ENCODE results near the gene ETV2. TPM values are rescaled to one million over a fixed set of nuclear protein-coding genes. Genes with fewer than 3 reads are reported as not detected.
"Not testable (repeated sequence)": the region's sequence is repeated elsewhere in the genome, so short reads cannot be mapped to it uniquely, and the experiment has no call there.

ETV2 gene
- total RNA-seq: under 1 TPM in 2 of 4 donors, not detected in 2; 0.65 to 0.82 TPM

DNA sequence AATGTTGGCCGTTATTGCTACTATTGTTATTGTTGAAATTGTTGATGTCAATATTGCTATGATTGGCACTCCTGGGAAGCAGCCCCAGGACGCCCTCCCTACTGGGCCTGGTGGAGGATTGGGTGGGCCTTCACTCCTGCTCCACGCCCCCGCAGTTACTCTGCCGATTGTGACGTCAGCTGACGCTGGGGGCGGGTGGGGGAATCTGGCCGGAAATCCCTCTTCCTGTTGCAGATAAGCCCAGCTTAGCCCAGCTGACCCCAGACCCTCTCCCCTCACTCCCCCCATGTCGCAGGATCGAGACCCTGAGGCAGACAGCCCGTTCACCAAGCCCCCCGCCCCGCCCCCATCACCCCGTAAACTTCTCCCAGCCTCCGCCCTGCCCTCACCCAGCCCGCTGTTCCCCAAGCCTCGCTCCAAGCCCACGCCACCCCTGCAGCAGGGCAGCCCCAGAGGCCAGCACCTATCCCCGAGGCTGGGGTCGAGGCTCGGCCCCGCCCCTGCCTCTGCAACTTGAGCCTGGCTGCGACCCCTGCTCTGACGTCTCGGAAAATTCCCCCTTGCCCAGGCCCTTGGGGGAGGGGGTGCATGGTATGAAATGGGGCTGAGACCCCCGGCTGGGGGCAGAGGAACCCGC lies at the start of gene ETV2:
TSS of gene ETV2 (plus strand) at position 231 of the 637 bp plus-strand sequence. CDS start 716 bp downstream, outside the sequence.
- ATAC-seq (ENCODE audit: low FRiP score): no peak
- TF ChIP-seq, protein P1, sequence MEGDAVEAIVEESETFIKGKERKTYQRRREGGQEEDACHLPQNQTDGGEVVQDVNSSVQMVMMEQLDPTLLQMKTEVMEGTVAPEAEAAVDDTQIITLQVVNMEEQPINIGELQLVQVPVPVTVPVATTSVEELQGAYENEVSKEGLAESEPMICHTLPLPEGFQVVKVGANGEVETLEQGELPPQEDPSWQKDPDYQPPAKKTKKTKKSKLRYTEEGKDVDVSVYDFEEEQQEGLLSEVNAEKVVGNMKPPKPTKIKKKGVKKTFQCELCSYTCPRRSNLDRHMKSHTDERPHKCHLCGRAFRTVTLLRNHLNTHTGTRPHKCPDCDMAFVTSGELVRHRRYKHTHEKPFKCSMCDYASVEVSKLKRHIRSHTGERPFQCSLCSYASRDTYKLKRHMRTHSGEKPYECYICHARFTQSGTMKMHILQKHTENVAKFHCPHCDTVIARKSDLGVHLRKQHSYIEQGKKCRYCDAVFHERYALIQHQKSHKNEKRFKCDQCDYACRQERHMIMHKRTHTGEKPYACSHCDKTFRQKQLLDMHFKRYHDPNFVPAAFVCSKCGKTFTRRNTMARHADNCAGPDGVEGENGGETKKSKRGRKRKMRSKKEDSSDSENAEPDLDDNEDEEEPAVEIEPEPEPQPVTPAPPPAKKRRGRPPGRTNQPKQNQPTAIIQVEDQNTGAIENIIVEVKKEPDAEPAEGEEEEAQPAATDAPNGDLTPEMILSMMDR (IDR thresholded peaks at IDR 0.05): no peak
- DNase-seq (ENCODE audit: low spot score): no peak

- ATAC-seq (ENCODE audit: low FRiP score) (no peak), DNase-seq (ENCODE audit: low spot score) (no peak)
- TF ChIP-seq, protein P1 (IDR thresholded peaks at IDR 0.05): no peak
These were observed 49.3 kb upstream of the ETV2 start for GRCh38 chr19:35592226-35592625.

- not testable (repeated sequence) for ATAC-seq (ENCODE audit: low FRiP score); DNase-seq (ENCODE audit: low spot score)
These were observed 46.5 kb upstream of the ETV2 start for GRCh38 chr19:35595026-35595425.

DNA sequence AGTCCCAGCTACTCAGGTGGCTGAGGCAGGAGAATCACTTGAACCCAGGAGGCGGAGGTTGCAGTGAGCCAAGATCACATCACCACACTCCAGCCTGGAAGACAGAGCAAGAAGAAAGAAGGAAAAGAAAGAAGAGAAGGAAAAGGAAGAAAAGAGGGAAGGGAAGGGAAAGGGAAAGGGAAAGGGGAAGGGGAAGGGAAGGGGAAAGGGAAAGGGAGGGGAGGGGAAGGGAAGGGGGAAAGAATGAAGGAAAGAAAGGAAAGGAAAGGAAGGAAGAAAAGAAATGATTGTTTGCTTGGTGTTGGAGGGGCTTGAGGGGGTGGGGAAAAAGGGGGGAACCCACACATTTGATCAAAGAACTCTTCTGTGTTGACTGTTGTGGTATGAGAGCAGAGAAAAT lies 45.6 kb upstream of the ETV2 start:
- DNase-seq (ENCODE audit: low spot score) (no peak), ATAC-seq (ENCODE audit: low FRiP score) (no peak)
- TF ChIP-seq, protein P1 (IDR thresholded peaks at IDR 0.05): no peak

DNA sequence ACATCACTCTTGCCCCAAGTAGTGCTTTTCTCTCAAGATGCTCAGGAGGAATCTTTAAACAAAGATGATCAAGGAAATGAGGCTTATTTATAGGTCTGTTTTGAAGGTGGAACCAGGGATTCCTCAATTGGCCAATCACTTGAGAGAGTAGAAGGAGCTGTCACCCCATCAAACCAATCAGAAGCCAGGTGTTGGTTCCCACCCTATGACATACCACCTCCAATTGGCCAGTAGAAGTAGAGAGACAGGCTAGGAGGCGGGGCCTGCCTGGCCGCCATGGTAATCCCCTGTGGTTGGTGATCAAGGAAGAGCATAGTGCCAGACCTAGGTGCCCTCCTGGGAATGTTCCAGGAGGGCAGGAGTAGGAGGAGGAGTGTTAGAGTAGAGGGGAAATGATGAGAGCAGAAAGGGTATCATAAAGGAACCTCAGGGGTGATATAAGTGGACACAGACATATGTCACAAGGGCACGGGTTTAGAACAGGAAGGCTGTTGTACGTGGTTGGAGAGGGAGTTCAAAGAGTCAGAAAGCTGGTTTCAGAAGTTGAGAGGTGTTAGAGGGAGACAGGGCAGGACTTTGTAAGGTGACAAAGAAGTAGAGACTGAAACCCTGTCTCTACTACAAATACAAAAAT lies 45.1 kb upstream of the ETV2 start:
- DNase-seq (ENCODE audit: low spot score): no peak

DNA sequence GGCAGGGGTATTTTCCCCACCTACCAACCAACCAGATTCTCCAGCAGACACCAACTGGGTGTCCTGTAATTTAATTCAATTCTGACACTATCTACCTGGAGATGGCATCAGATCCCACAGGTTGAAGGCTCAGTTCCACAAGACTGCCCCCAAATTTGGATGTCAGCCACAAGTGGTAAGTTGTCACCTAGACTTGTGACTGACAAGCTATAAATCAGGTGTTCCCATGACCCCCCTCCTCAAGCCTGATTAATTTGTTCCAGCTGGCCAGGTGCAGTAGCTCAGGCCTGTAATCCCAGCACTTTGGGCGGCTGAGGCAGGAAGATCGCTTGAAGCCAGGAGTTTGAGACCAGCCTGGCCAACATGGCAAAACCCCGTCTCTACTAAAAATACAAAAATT lies 39.6 kb upstream of the ETV2 start:
- DNase-seq (ENCODE audit: low spot score): no peak
- TF ChIP-seq, protein P1 (IDR thresholded peaks at IDR 0.05): no peak
- ATAC-seq (ENCODE audit: low FRiP score): no peak

More for the DNA sequence above, 45.1 kb upstream of the ETV2 start:
- ATAC-seq (ENCODE audit: low FRiP score): no peak
- TF ChIP-seq, protein P1 (IDR thresholded peaks at IDR 0.05): no peak

DNA sequence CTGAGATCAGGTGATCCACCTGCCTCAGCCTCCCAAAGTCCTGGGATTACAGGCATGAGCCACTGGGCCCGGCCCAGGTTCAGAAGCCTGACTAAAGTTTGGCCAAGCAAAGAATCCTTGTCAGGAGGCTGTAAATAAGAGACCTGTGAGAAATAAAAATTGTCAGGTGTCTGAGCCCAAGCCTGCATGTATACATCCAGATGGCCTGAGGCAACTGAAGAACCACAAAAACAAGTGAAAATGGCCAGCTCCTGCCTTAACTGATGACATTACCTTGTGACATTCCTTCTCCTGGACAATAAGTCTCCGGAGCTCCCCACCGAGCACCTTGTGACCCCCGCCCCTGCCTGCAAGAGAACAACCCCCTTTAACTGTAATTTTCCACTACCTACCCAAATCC lies 37.1 kb upstream of the ETV2 start:
- not testable (repeated sequence) for ATAC-seq (ENCODE audit: low FRiP score); DNase-seq (ENCODE audit: low spot score)

DNA sequence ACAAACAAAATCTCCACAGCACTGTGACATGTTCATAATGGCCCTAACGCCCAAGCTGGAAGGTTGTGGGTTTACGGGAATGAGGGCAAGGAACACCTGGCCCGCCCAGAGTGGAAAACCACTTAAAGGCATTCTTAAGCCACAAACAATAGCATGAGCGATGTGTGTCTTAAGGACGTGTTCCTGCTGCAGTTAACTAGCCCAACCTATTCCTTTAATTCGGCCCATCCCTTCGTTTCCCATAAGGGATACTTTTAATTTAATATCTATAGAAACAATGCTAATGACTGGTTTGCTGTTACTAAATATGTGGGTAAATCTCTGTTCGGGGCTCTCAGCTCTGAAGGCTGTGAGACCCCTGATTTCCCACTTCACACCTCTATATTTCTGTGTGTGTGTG lies 34.4 kb upstream of the ETV2 start:
- ATAC-seq (ENCODE audit: low FRiP score); DNase-seq (ENCODE audit: low spot score): not testable (repeated sequence)
